Osteoblast (primary cell): Measurements from ENCODE around the gene DUSP15. TPM values are rescaled to one million over a fixed set of nuclear protein-coding genes. Genes with fewer than 3 reads are reported as not detected.

Experiments used
- DNase-seq: peaks from one replicate; pipeline ENCODE4 v3.0.0; 2011; ENCODE audit warnings: low spot score, mixed read lengths; ENCODE audit not compliant: insufficient read length; ENCODE audit errors: missing footprints
- H2AFZ ChIP-seq: 2 replicates; pipeline ENCODE4 v1.6.0; 2011; ENCODE audit warnings: mild to moderate bottlenecking, low read length
- H3K27ac ChIP-seq: 2 replicates; pipeline ENCODE4 v1.5.1; 2011; ENCODE audit warnings: mild to moderate bottlenecking, low read depth, low read length, moderate library complexity
- H3K27me3 ChIP-seq: 2 replicates; pipeline ENCODE4 v1.6.0; 2012; ENCODE audit warnings: mild to moderate bottlenecking, control low read depth, inconsistent platforms, low read length, moderate library complexity; ENCODE audit not compliant: insufficient read depth
- H3K36me3 ChIP-seq: 2 replicates; pipeline ENCODE4 v1.5.1; 2011; ENCODE audit warnings: mild to moderate bottlenecking, low read length, control low read depth, moderate library complexity; ENCODE audit not compliant: insufficient read depth
- H3K4me1 ChIP-seq: 2 replicates; pipeline ENCODE4 v1.5.1; 2011; ENCODE audit warnings: mild to moderate bottlenecking, low read length, control low read depth, moderate library complexity; ENCODE audit not compliant: insufficient read depth
- H3K4me2 ChIP-seq: 2 replicates; pipeline ENCODE4 v1.6.0; 2011; ENCODE audit warnings: mild to moderate bottlenecking, low read length; ENCODE audit not compliant: insufficient read depth
- H3K4me3 ChIP-seq: fragments of 200-600 bp; sonication (generic); 3 replicates; pipeline ENCODE4 v1.5.1; 2012; ENCODE audit warnings: mild to moderate bottlenecking, low read length, inconsistent platforms; ENCODE audit not compliant: insufficient read depth
- H3K79me2 ChIP-seq: 2 replicates; pipeline ENCODE4 v1.6.0; 2012; ENCODE audit warnings: mild to moderate bottlenecking, low read length, control low read depth, inconsistent platforms; ENCODE audit not compliant: insufficient read depth
- H3K9me3 ChIP-seq: 2 replicates; pipeline ENCODE4 v1.5.1; 2011; ENCODE audit warnings: low read depth, low read length, control low read depth
- H4K20me1 ChIP-seq: 2 replicates; pipeline ENCODE4 v1.6.0; 2012; ENCODE audit warnings: mild to moderate bottlenecking, low read length, control low read depth; ENCODE audit not compliant: insufficient read depth
- total RNA-seq: library from RNA; depleted of rRNA; stranded (reverse); fragments of >200 nt; gene quantifications from 2 replicates; pipeline ENCODE4 v1.2.3, GENCODE V29; 2012
- TF ChIP-seq, protein P1 (sequence below): IDR thresholded peaks from 2 replicates; pipeline ENCODE4 v1.5.1; 2011; ENCODE audit warnings: mild to moderate bottlenecking, low read depth, low read length, moderate library complexity; ENCODE audit errors: extremely low read depth

The DUSP15 gene
- total RNA-seq, 1 donor: 1.4 TPM

DNA sequence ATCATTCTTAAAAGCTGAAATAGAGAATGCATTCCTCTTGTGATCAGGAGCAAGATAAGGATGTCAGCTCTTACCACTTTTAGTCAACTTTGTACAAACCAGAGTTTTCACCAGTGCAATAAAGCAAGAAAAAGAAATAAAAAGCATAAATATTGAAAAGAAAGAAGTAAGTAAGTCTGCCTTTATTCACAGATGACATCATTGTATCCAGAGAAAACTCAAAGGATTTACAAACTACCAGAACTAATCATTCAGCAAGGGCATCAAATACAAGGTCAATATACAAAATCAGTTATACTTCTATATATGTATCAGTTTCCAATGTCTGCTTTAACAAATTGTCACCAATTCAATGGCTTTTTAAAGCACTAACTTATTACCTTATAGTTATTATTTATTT is 13.5 kb upstream of the DUSP15 start:
- H3K27me3 ChIP-seq: no peaks in the 10 kb centered on the region
- TF ChIP-seq, protein P1, sequence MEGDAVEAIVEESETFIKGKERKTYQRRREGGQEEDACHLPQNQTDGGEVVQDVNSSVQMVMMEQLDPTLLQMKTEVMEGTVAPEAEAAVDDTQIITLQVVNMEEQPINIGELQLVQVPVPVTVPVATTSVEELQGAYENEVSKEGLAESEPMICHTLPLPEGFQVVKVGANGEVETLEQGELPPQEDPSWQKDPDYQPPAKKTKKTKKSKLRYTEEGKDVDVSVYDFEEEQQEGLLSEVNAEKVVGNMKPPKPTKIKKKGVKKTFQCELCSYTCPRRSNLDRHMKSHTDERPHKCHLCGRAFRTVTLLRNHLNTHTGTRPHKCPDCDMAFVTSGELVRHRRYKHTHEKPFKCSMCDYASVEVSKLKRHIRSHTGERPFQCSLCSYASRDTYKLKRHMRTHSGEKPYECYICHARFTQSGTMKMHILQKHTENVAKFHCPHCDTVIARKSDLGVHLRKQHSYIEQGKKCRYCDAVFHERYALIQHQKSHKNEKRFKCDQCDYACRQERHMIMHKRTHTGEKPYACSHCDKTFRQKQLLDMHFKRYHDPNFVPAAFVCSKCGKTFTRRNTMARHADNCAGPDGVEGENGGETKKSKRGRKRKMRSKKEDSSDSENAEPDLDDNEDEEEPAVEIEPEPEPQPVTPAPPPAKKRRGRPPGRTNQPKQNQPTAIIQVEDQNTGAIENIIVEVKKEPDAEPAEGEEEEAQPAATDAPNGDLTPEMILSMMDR: no peak
- no peaks in the 10 kb centered on the region for H3K79me2 ChIP-seq
- no peaks in the 10 kb centered on the region for H4K20me1 ChIP-seq
- no peaks in the 10 kb centered on the region for H3K9me3 ChIP-seq
- DNase-seq: no peak
- H3K4me1 ChIP-seq: peaks cover 4% of the 10 kb centered on the region
- no peak overlapping the region for H2AFZ ChIP-seq
- no peak overlapping the region for H3K27ac ChIP-seq
- no peak overlapping the region for H3K4me3 ChIP-seq
- no peaks in the 10 kb centered on the region for H3K36me3 ChIP-seq
- H3K4me2 ChIP-seq: no peak overlapping the region

DNA sequence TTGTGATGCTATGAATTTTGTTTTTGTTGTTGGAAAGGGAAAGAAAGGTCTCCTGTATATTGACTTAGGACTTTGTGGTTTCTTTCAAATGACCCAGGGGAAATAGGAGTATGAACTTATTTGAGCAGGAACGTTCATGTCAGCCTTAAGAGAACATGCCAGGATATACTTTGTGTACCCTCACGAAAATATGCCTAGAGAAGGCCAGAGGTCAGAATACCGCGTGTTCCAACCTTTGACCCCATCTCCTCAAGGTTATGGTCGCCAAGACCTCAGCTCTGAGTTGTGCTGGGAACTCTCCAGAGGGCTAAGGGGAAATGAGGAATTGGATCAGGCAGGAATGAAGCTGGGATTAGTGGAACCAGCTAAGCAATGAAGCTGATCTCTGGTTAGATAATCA is 11.6 kb upstream of the DUSP15 start:
- H3K79me2 ChIP-seq: no peaks in the 10 kb centered on the region
- no peak overlapping the region for H2AFZ ChIP-seq
- no peaks in the 10 kb centered on the region for H3K36me3 ChIP-seq
- H3K4me3 ChIP-seq: no peak overlapping the region
- no peaks in the 10 kb centered on the region for H4K20me1 ChIP-seq
- no peak overlapping the region for H3K4me2 ChIP-seq
- H3K27me3 ChIP-seq: peaks cover 8% of the 10 kb centered on the region
- no peaks in the 10 kb centered on the region for H3K9me3 ChIP-seq
- TF ChIP-seq, protein P1: no peak
- no peak overlapping the region for H3K27ac ChIP-seq
- no peak for DNase-seq
- peaks cover 4% of the 10 kb centered on the region for H3K4me1 ChIP-seq

DNA sequence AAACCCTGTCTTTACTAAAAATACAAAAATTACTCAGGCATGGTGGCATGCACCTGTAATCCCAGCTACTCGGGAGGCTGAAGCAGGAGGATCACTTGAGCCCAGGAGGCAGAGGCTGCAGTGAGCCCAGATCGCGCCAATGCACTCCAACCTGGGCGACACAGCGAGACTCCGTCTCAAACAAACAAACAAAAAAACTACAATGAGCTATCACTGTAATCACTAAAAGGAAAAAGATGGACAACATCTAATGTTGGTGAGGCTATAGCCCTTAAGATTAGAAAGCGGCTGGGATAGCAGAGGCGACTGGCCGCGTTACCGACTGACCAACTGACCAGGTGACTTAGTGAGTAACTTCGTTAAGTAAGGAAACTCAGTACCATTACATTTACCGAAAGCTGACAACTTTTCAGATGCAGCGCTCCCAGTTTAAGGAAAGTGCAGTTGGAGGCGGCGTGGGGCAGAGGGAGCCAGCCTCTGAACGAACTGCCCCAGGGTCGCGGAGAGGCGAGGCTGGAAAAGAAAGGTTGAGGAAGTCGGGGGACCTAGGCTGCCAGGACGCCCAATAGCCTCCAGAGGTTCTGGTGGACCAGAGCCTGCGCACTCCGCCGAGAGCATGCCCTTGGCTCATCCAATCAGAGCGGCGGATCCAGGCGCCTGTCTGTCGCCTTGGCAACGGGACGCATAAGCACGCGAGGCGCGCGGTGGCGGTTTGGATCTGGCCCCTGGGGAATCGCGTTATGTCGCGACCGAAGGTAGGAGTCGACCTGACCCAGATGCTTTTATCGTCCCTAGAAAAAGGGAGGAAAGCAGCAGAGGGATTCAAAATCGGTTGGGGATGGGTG is 9.0 kb upstream of the DUSP15 start:
- peak overlapping the region; percentile 91 for H3K4me3 ChIP-seq

DNA sequence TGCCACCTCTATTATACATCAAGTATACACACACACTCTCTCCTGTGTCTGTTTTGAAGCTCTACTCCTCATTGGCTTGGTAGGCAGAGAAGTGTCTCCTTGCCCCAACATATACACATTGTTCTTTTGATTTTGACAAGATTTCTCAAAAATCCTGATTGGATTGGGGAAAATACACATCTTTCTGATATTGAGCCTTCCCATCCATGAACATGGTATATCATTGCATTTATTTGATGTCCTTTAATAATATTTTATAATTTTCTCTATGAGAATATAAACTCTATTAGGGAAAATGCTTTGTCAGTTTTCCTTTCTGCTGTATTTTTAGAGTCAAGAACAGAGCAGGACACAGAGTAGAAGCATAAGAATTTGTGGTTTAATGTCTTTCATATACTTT is 7.4 kb upstream of the DUSP15 start:
- no peak for DNase-seq
- TF ChIP-seq, protein P1: no peak
- Histone ChIP-seq H3K4me1 (peaks cover 4% of the 10 kb centered on the region), H3K4me2 (no peak overlapping the region), H3K79me2 (no peaks in the 10 kb centered on the region), H3K27me3 (peaks cover 16% of the 10 kb centered on the region), H2AFZ (no peak overlapping the region), H3K9me3 (no peaks in the 10 kb centered on the region), H3K4me3 (no peak overlapping the region), H4K20me1 (no peaks in the 10 kb centered on the region), H3K36me3 (no peaks in the 10 kb centered on the region), H3K27ac (no peak overlapping the region)

More for the DNA sequence above, 9.0 kb upstream of the DUSP15 start:
- H3K27me3 ChIP-seq: peaks cover 12% of the 10 kb centered on the region
- H3K36me3 ChIP-seq: no peaks in the 10 kb centered on the region
- H3K4me2 ChIP-seq: peak overlapping the region; percentile 100
- DNase-seq: peak; percentile 99
- peak overlapping the region; percentile 98 for H2AFZ ChIP-seq
- no peaks in the 10 kb centered on the region for H4K20me1 ChIP-seq
- H3K27ac ChIP-seq: peak overlapping the region; percentile 76
- TF ChIP-seq, protein P1: no peak
- H3K9me3 ChIP-seq: no peaks in the 10 kb centered on the region
- peaks cover 4% of the 10 kb centered on the region for H3K4me1 ChIP-seq
- no peaks in the 10 kb centered on the region for H3K79me2 ChIP-seq
